Hippocampal formation (tissue), 2 donors: ENCODE results near the gene IL27RA.
"Not testable (repeated sequence)": the region's sequence is repeated elsewhere in the genome, so short reads cannot be mapped to it uniquely, and the experiment has no call there.

Experiments
- DNase-seq, 2 donors: peaks; one replicate each; lab custom pipeline; 2025; lab: John Stamatoyannopoulos, UW

IL27RA gene

DNA sequence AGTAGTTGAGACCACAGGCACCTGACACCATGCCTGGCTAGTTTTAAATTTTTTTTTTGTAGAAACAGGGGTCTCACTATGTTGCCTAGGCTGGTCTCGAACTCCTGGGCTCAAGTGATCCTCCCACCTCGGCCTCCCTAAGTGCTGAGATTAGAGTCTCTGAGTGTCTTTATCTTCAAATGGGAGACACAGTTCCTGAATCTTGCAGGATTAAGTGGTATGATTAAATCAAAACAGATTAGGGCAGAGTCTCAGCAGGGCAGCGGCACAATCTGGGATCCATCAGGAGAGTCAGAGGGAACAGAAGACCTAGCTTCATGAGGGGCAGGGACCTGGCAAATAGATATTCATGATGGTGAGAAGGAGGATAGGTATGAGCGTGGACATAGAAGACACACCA is 2.7 kb upstream of the IL27RA start:
- no peak for DNase-seq

- DNase-seq, result no peak
Observed at GRCh38 chr19:14030997-14031718, 404 bp upstream of the IL27RA start.

DNA sequence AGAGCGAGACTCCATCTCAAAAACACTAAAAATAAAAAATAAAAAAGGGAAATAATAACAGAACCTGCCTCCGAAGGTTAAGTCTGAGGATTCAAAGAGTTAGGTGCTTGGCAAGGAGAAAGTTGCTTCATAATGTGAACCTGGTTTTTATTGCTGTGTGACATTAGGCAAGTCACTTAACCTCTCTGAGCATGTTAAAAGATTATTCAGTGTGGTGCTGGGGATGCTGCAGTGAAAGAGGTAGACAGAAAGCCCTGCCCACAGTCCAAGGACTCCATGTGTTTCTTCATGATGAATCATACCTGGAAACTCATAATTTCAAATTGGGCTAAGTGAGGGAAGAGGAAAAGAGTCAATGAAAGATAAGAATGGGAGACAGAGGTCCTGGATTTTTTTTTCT is 2.4 kb downstream of the IL27RA start:
- no peak for DNase-seq

DNA sequence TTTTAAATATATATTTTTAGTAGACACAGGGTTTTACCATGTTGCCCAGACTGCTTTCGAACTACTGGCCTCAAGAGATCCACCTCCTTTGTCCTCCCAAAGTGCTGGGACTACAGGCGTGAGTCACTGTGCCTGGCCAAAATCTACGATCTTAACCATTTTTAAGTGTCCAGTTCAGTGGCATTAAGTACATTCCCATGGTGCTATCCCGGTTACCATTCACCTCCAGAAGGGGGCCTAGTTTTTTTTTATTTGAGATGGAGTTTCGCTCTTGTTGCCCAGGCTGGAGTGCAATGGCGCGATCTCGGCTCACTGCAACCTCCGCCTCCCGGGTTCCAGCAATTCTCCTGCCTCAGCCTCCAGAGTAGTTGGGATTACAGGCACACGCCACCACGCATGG is 3.6 kb downstream of the IL27RA start:
- not testable (repeated sequence) for DNase-seq

- no peak for DNase-seq
Observed at GRCh38 chr19:14035706-14036105, 4.1 kb downstream of the IL27RA start.

DNA sequence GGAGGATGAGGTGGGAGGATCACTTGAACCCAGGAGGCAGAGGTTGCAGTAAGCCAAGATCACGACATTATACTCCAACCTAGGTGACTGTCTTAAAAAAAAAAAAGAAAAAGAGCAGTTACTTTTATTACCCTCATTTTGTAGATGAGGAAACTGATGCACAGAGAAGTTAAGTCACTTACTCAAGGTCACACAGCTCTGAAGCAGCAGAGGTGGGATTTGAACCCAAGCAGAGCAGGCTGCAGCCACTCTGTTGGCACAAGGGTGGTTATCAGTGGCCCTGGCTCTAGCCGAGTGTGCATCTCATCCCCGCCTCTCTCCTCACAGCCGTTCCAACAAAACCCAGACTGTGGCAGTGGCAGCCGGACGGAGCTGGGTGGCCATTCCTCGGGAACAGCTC is 7.6 kb downstream of the IL27RA start:
- DNase-seq, result no peak

- DNase-seq, result peak in 1 of 2 donors; percentile 11
Observed at GRCh38 chr19:14042659-14043608, 11.4 kb downstream of the IL27RA start.

DNA sequence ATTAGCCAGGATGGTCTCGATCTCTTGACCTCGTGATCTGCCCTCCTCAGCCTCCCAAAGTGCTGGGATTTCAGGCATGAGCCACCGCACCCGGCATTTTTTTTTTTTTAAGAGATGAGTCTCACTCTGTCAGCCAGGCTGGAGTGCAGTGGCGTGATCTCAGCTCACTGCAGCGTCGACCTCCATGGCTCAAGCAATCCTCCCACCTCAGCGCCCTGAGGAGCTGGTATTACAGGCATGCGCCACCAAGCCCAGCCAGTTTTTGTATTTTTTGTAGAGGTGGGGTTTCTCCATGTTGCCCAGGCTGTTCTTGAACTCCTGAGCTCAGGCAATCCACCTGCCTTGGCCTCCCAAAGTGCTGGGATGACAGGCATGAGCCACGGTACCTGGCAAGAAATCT is 16.3 kb downstream of the IL27RA start:
- DNase-seq, result not testable (repeated sequence)

GRCh38 chr19:14048443-14049153 is 17.0 kb downstream of the IL27RA start:
- DNase-seq, result no peak

DNA sequence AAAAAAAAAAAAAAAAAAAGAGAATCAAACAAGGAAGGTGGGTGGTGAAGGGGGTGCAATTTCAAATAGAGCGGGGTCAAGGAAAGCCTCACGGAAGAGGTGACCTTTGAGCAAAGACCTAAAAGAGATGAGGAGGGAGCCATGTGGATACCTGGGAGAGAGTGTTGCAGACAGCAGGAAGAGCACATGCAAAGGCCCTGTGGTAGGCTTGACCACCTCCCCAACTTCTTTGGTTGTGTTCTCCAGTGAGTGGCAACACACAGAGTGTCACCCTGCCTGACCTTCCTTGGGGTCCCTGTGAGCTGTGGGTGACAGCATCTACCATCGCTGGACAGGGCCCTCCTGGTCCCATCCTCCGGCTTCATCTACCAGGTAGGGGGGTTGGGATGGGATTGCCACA is 18.9 kb downstream of the IL27RA start:
- no peak for DNase-seq

GRCh38 chr19:14050961-14051360 is 19.4 kb downstream of the IL27RA start:
- DNase-seq, result not testable (repeated sequence)

GRCh38 chr19:14051980-14052379 is 20.4 kb downstream of the IL27RA start:
- DNase-seq, result no peak

GRCh38 chr19:14052470-14052869 is 20.9 kb downstream of the IL27RA start:
- no peak for DNase-seq

- DNase-seq, result no peak
Observed at GRCh38 chr19:14053032-14053431, 21.5 kb downstream of the IL27RA start.

DNA sequence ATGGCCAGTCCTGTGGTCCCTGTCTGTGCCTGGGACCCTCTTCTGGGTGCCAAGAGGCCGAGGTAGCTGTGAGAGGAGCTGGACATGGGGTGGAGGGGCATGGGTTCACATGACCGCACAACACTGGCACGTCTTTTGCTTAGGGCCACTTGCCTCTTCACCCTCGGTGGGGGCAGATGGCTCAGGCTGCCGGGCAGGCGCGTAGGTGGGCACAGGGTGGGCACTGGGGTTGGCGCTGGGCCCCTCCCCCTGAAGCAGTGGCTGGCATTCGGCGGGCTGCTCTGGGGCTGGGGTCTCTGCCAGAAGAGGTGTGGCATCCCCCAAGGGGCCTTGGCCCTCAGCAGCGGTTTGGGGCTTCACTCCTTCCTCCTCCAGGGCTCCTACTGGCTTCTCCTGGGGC is 21.9 kb downstream of the IL27RA start:
- no peak for DNase-seq

DNA sequence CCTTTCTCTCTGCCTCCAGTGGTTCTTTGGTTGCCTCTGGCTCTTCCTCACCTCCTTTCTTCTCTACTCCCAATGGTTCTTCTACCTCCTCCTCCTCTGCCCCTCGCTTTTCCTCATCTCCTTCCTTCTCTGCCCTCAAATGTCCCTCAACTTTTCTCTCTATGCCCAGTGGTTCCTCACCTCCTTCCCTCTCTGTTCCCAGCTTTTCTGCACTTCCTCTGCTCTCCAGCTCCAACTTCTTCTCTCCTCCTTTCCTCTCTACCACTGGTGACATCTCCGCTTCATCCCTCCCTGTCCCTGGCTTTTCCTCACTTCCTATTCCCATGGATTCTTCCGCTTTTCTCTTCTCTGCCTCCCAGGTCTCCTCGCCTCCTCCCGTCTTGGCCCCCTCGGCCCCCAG is 22.5 kb downstream of the IL27RA start:
- no peak for DNase-seq

- DNase-seq, result no peak
Observed at GRCh38 chr19:14054721-14055120, 23.2 kb downstream of the IL27RA start.

DNA sequence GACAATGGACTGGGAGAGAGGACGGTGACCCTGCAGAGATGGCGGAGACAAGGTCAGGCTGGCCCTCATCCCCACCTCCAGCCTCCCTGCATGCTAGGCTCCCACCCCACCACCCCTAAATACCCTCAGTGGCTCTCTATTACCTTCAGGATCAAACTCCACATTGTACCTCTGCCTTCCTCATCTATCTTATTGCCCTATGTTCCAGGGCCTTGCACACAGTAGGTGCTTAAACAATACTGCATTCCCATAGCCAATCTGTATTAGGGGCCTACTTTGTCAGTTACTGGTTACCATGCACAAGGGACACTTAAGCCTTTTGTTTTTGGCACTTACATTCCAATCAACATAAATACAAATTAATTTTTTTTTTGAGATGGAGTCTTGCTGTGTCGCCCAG is 23.8 kb downstream of the IL27RA start:
- DNase-seq, result no peak

- DNase-seq, result no peak
Observed at GRCh38 chr19:14056069-14056666, 24.6 kb downstream of the IL27RA start.

- DNase-seq, result no peak
Observed at GRCh38 chr19:14056741-14057356, 25.3 kb downstream of the IL27RA start.
